Ovary (tissue), 9 donors: ENCODE data around the gene NT5DC2. TPM values are rescaled to one million over a fixed set of nuclear protein-coding genes. Genes with fewer than 3 reads are reported as not detected.

Experiments used
- DNase-seq, 5 donors: peaks; one replicate each; pipeline ENCODE4 v3.0.0-alpha.2; 2019 to 2020
- H3K27ac ChIP-seq, 2 donors: fragments of 200-600 bp; one replicate each; pipeline versions ENCODE4 v1.5.1 to v1.8.0; 2019 to 2022
- H3K27me3 ChIP-seq: fragments of 200-600 bp; one replicate; pipeline ENCODE4 v1.8.0; 2022
- H3K36me3 ChIP-seq: fragments of 200-600 bp; sonication (generic); one replicate; pipeline ENCODE4 v1.5.1; 2019
- H3K4me1 ChIP-seq: one replicate; pipeline ENCODE4 v1.8.1; 2013; ENCODE audit warnings: mild to moderate bottlenecking, moderate library complexity; ENCODE audit not compliant: insufficient read depth
- H3K4me3 ChIP-seq: fragments of 200-600 bp; sonication (generic); one replicate; pipeline ENCODE4 v1.5.1; 2017
- H3K9me3 ChIP-seq, 2 donors: fragments of 200-600 bp in 1 of 2; sonication (generic) in 1 of 2; one replicate each; pipeline versions ENCODE4 v1.5.1 to v1.8.1; 2013 to 2019; ENCODE audit warnings: mild to moderate bottlenecking in 1 of 2, moderate library complexity in 1 of 2
- EP300 ChIP-seq: sonication (generic); formaldehyde crosslinking; IDR thresholded peaks from one replicate; pipeline ENCODE4 v1.6.1; 2017; ENCODE audit warnings: antibody characterized with exemption
- POLR2A ChIP-seq: fragments of 450-650 bp; IDR thresholded peaks from one replicate; pipeline ENCODE4 v1.6.1; 2017; ENCODE audit warnings: antibody characterized with exemption, mild to moderate bottlenecking, moderate library complexity
- WGBS, 3 donors: extraction: QIAGEN DNeasy Blood & Tissue Kit in 1 of 3; methylation state at CpG; one replicate each; pipeline versions ENCODE4 v1.1.5 to v1.1.7; 2013 to 2017; 5-methylcytosine and 5-hydroxymethylcytosine counted together
- intact Hi-C, 4 donors: fragments of 100-400 bp; cut with DNase I; formaldehyde crosslinking; loops; one replicate each; pipeline versions ENCODE4 v1.11.0 to v1.15.1; 2022 to 2023
- polyA plus RNA-seq, 2 donors: library from polyadenylated mRNA; stranded (reverse); fragments of 200-250 nt in 1 of 2; fragments of 350-450 nt in 1 of 2; fragmentation: Illumina TruSeq in 1 of 2; extraction: RNeasy Lipid Tissue Mini Kit (QIAGEN cat#74804) in 1 of 2; gene quantifications; one replicate each; pipeline ENCODE4 v1.2.3, GENCODE V29; 2013 to 2014
- total RNA-seq, 7 donors: library from RNA; depleted of rRNA in 2 of 7; stranded (reverse); fragments of >200 nt in 2 of 7; fragmentation: NEBNext Ultra II Directional in 3 of 7; extraction: Animal tissue kit (Norgen Biotek cat#: 25700) in 3 of 7; gene quantifications; one replicate each; pipeline versions ENCODE4 v1.1.0 to v1.2.4, GENCODE V29; 2016 to 2023
- TF ChIP-seq, protein P1 (sequence below), 3 donors: fragments of 450-650 bp in 2 of 3; fragments of 200-600 bp in 1 of 3; IDR thresholded peaks; one replicate each; pipeline versions ENCODE4 v1.5.1 to v1.8.0; 2016 to 2022; ENCODE audit warnings: antibody characterized with exemption in 3 of 3, mild to moderate bottlenecking in 1 of 3
- donor health status: DM: no; HTN: no; CAD: no; lungs with moderate emphysema.
- donor health status: DM: no; HTN: no; CAD: no.
- donor health status: Bipolar disorder and iron deficiency.
- donor health status: DM: yes; HTN: yes; CAD: no.
- donor health status: DM: no; HTN: no; CAD: no.
- donor health status: DM: yes; HTN: yes; CAD: no.

Gene NT5DC2
- total and polyA plus RNA-seq, 9 donors = 19.6 to 129 (median 51.9) TPM

DNA sequence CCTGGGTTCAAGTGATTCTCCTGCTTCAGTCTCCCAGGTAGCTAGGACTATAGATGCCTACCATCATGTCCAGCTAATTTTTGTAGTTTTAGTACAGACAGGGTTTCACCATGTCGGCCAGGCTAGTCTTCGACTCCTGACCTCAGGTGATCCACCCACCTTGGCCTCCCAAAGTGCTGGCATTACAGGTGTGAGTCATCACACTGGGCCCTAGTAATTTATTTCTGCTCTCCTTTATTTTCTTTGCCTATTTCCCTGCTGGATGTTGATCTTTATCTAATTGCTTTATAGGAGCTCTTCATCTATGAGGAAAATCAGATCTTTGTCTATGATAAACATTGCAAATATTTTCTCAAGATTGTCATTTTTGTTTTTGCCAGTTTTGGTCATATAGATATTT, 34.4 kb upstream of the NT5DC2 start:
- H3K36me3 ChIP-seq = no peaks in the 10 kb centered on the region
- DNase-seq = no peak
- no peaks in the 10 kb centered on the region for H3K27me3 ChIP-seq
- intact Hi-C loops = no loop called here
- TF ChIP-seq, protein P1, sequence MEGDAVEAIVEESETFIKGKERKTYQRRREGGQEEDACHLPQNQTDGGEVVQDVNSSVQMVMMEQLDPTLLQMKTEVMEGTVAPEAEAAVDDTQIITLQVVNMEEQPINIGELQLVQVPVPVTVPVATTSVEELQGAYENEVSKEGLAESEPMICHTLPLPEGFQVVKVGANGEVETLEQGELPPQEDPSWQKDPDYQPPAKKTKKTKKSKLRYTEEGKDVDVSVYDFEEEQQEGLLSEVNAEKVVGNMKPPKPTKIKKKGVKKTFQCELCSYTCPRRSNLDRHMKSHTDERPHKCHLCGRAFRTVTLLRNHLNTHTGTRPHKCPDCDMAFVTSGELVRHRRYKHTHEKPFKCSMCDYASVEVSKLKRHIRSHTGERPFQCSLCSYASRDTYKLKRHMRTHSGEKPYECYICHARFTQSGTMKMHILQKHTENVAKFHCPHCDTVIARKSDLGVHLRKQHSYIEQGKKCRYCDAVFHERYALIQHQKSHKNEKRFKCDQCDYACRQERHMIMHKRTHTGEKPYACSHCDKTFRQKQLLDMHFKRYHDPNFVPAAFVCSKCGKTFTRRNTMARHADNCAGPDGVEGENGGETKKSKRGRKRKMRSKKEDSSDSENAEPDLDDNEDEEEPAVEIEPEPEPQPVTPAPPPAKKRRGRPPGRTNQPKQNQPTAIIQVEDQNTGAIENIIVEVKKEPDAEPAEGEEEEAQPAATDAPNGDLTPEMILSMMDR (IDR thresholded peaks at IDR 0.05) = no peak
- TF ChIP-seq EP300 = no peak
- no peak for TF ChIP-seq POLR2A
- H3K27ac ChIP-seq = no peak overlapping the region
- H3K4me1 ChIP-seq = peaks cover 3% of the 10 kb centered on the region
- no peaks in the 10 kb centered on the region for H3K9me3 ChIP-seq
- 96 to 100% (median 96%) methylated on average over 2 of the region's 2 CpGs for WGBS, 3 donors
- no peak overlapping the region for H3K4me3 ChIP-seq

DNA sequence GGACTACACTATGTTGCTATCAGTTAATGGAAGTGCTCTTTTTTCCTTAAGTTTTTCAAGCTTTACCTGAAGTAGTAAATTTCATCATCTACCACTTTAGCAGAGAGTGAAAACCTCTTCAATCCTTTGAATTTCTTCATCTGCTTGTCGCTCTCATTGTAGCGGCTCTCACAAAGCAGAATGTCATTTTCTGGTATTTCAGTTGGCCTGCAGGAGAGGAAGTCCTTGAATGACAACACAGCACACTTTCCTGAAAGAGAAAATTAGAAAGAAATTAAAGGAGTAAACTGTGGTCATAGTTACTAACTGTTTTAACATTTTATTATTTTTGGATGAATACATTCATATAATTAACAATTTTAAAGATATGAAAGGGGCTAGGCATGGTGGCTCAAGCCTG, 30.3 kb upstream of the NT5DC2 start:
- no peak overlapping the region for H3K27ac ChIP-seq
- no peak for DNase-seq
- peaks cover 10% of the 10 kb centered on the region for H3K4me1 ChIP-seq
- no peak overlapping the region for H3K4me3 ChIP-seq
- TF ChIP-seq, protein P1 (IDR thresholded peaks at IDR 0.05) = no peak
- TF ChIP-seq POLR2A (no peak), EP300 (no peak)
- H3K9me3 ChIP-seq = no peaks in the 10 kb centered on the region
- H3K27me3 ChIP-seq = no peaks in the 10 kb centered on the region
- 91 to 96% (median 93%) methylated on average over 2 of the region's 2 CpGs for WGBS, 3 donors
- no peaks in the 10 kb centered on the region for H3K36me3 ChIP-seq
- intact Hi-C loops = no loop called here

DNA sequence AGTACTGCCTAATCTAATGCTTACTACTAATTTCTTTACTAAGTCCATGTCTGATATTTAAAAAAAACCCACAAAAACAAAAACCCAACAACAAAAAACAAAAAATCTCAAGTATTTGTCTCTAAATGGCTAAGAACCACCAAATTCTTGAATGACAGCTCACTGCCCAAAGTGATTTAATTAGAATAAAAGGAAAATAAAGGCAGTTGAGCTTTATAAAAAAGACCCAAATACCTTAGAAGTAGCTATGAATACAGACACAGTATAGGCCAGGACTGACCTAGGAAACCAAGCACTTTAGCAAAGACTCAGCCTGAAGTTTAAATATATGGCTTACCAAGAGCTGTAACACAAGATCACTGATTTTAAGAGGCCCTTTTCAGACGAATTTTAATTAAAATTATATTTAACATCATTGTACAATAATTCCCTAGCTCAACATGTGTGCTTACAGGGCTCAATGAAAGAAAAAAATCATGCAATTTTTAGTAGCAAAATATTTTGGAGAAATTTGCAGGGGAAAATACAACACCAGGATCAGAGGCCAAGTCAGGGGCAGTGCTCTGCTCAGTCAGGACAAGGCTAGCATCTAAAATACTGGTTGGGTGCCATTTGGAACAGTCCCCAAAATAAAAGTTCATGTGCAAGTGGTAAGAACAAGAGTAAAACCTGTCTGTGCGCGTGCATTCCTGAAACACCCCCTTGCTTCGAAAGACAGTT, 27.5 kb upstream of the NT5DC2 start:
- H3K27ac ChIP-seq = peak overlapping the region in 1 of 2 donors; percentile 22
- no peaks in the 10 kb centered on the region for H3K9me3 ChIP-seq
- intact Hi-C loops = no loop called here
- no peak overlapping the region for H3K4me3 ChIP-seq
- no peaks in the 10 kb centered on the region for H3K27me3 ChIP-seq
- TF ChIP-seq POLR2A (no peak), EP300 (no peak)
- TF ChIP-seq, protein P1 (IDR thresholded peaks at IDR 0.05) = no peak
- WGBS, 3 donors = 28 to 69% (median 41%) methylated on average over 4 of the region's 4 CpGs
- peaks cover 20% of the 10 kb centered on the region for H3K4me1 ChIP-seq
- no peaks in the 10 kb centered on the region for H3K36me3 ChIP-seq
- DNase-seq = peak in 1 of 5 donors; percentile 35

DNA sequence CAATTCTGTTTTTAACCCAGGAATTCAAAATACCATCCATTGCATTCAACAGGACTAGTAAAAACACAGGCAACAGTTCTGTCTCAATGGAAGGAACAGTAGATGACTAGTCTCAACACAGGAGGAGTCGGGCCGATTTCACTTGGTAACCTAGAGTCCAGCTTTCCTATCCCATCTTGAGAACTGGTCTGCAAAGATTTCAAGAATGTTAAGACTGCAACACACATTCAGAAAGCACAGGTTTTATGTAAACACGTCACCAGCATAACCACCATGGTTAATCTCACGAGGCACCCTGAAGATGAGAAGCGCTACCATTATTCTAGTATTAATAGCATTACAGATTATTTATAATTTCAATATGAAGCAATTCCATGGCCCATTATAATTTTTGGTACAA, 24.8 kb upstream of the NT5DC2 start:
- H3K36me3 ChIP-seq = no peaks in the 10 kb centered on the region
- peaks cover 30% of the 10 kb centered on the region for H3K4me1 ChIP-seq
- H3K9me3 ChIP-seq = no peaks in the 10 kb centered on the region
- intact Hi-C loops = no loop called here
- TF ChIP-seq POLR2A (no peak), EP300 (no peak)
- TF ChIP-seq, protein P1 (IDR thresholded peaks at IDR 0.05) = no peak
- no peak overlapping the region for H3K27ac ChIP-seq
- no peak overlapping the region for H3K4me3 ChIP-seq
- no peak for DNase-seq
- 95 to 99% (median 97%) methylated on average over 5 of the region's 5 CpGs for WGBS, 3 donors
- no peaks in the 10 kb centered on the region for H3K27me3 ChIP-seq
